ENCODE measurements around the gene PPP2R2B.

PPP2R2B gene

DNA sequence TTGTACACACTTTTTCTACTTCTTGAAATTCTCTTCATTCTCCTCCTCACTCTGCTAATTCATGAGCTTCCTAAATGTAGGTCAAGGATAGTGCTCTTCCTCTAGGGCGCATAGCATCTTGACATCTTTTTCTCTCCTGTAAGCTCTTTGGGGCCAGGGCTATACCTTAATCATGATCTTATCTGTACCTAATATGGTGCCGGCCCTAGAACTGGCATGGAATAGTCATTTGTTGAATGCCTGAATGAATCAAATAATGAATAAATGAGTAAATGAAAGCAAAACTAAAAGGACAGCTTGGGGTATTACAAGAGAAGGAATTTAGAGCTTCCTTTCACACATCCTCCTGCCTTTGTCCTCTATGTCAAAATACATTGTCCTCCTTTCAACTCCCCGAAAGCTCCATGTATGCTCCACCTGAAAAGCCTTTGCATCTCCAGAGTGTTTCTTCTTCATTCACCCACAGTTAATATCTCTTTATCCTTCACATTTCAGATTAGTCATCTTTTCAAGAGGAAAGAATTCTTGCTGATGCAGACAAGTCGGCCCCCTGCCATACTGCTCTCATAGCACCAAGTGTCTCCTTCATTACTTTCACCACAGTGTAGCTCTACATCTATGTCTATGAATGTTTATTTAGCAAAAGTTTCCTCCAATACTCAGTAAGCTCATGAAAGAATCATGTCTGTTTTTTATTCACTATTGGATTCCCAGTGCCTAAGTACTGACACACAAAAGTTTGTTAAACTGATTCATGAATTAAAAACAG is 16.4 kb upstream of the PPP2R2B start:
- no peak for DNase-seq (ENCODE audit: low read depth)
- TF ChIP-seq, protein P1, sequence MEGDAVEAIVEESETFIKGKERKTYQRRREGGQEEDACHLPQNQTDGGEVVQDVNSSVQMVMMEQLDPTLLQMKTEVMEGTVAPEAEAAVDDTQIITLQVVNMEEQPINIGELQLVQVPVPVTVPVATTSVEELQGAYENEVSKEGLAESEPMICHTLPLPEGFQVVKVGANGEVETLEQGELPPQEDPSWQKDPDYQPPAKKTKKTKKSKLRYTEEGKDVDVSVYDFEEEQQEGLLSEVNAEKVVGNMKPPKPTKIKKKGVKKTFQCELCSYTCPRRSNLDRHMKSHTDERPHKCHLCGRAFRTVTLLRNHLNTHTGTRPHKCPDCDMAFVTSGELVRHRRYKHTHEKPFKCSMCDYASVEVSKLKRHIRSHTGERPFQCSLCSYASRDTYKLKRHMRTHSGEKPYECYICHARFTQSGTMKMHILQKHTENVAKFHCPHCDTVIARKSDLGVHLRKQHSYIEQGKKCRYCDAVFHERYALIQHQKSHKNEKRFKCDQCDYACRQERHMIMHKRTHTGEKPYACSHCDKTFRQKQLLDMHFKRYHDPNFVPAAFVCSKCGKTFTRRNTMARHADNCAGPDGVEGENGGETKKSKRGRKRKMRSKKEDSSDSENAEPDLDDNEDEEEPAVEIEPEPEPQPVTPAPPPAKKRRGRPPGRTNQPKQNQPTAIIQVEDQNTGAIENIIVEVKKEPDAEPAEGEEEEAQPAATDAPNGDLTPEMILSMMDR (conservative IDR thresholded peaks at IDR 0.05; ENCODE audit: low read depth, low read length), result no peak
- no peak overlapping the region for H3K4me3 ChIP-seq (ENCODE audit: low read depth, low read length)

DNA sequence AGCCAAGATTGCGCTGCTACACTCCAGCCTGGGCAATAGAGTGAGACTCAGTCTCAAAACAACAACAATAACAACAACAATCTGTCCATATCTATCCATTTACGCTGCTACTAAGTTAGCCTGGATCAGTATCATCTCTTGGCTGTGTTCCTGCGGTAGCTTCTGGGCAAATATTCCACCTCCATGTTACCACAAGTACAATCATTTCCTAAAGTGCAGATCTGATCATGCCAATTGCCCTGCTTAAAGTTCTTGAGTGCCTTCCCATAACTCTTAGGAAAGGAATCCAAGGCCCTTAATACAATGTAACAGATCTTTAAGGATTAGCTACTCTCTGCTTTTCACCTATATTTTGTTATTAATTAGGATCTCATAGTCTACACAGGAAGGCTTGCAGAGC is 15.4 kb upstream of the PPP2R2B start:
- H3K4me3 ChIP-seq (ENCODE audit: low read depth, low read length), result no peak overlapping the region
- TF ChIP-seq, protein P1 (conservative IDR thresholded peaks at IDR 0.05; ENCODE audit: low read depth, low read length), result no peak
- DNase-seq (ENCODE audit: low read depth), result no peak

DNA sequence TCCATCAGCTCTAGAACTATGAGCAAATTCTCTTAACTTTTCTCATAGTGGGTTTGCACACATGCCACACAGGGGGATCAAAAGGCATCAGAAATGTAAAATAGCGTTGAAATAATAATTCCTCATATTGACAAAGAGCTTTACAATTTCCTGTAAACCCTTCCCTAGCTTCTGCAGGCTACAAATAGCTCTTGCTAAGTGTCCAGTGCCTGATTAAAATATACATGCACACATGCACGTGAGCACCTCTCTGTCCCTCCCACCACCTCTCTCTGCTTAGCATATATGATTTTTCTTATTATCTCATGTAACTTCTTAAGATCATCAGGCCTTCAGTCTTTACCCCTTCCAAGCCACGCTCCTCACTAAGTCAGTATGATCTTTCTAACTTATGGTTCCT is 13.7 kb upstream of the PPP2R2B start:
- TF ChIP-seq, protein P1 (conservative IDR thresholded peaks at IDR 0.05; ENCODE audit: low read depth, low read length), result no peak

DNA sequence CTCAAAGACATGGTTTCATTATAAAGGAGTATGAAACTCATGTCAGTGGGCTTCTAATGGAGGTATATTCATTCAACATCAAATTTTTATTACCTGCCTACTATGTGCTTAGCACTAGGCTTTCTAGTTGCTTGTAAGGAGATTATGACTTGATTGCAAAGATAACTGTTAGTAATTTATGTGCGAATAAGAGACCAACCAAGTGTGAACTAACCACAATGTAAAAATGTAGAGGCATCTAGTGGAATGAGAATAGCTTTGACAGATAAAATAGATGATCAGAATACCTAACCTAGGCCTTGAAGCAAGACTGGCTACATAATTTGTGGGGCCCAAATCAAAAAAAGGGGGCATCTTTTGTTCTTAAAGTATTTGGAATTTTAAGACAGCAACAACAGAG is 13.0 kb upstream of the PPP2R2B start:
- DNase-seq (ENCODE audit: low read depth), result no peak
- TF ChIP-seq, protein P1 (conservative IDR thresholded peaks at IDR 0.05; ENCODE audit: low read depth, low read length), result no peak
- no peak overlapping the region for H3K4me3 ChIP-seq (ENCODE audit: low read depth, low read length)

More for the DNA sequence above, 13.7 kb upstream of the PPP2R2B start:
- DNase-seq (ENCODE audit: low read depth), result no peak
- no peak overlapping the region for H3K4me3 ChIP-seq (ENCODE audit: low read depth, low read length)

DNA sequence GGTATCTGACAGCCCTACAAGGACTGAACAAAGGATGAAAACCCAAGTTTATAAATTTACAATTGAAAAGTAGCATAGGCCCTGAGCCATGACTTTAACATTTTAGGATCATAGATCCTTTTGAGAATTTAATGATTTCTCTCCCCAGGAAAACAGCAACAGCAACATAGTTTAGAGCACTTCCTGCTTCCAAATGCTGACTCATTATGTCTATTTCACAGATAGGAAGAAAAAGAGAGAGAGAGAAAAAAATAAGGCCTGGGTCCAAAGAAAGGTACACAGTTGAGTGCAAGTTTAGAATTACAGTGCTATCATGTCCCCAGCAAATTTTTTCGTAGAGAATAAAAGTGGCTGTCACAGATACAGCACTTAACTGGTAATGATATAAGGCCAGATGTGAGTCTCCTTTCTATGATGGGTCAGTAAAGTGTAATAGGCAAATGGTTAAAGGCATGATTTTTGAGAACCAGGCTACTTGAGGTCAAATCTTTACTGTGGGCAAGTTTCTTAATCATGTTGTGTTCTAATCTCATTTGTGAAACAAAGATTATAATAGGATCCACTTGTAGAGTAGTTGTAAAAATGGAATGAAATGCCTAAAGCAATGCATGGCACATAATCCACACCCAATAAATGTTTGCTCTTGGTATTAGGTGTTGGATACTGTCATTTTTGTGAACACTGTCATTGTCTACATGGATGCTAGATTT is 12.3 kb upstream of the PPP2R2B start:
- DNase-seq (ENCODE audit: low read depth), result peak; percentile 20
- TF ChIP-seq, protein P1 (conservative IDR thresholded peaks at IDR 0.05; ENCODE audit: low read depth, low read length), result no peak
- no peak overlapping the region for H3K4me3 ChIP-seq (ENCODE audit: low read depth, low read length)

DNA sequence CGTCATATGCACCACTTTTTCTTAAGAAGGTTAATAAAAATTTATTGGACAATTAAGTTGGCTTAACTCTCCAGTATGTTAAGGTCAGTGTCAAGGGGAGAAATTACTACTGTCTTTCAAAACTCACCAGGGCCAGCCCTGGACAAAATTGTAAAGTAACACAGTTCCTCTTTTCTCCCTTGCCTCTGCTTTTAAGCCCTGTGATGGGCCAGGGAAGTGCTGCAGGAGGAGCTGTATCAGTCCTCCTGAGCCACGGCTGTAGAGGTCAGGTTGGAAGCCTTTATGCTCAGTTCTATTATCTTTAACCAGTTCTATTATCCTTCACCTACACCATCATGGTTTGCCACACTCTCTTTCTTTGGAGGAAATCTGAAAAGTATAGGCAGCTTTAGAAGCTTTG is 11.5 kb upstream of the PPP2R2B start:
- no peak for DNase-seq (ENCODE audit: low read depth)
- H3K4me3 ChIP-seq (ENCODE audit: low read depth, low read length), result no peak overlapping the region
- TF ChIP-seq, protein P1 (conservative IDR thresholded peaks at IDR 0.05; ENCODE audit: low read depth, low read length), result no peak
